Heart right ventricle (tissue), 16 donors: ENCODE results near the gene LMBR1. TPM values are rescaled to one million over a fixed set of nuclear protein-coding genes. Genes with fewer than 3 reads are reported as not detected.

Experiments used
- ATAC-seq, 8 donors: fragments of 200-7000 bp; cut with Tn5 transposase; one replicate each; pipeline ENCODE4 v1.9.1; 2020; ENCODE audit warnings: mild to moderate bottlenecking in 8 of 8, moderate library complexity in 8 of 8, moderate number of reproducible peaks in 1 of 8
- DNase-seq, 2 donors: peaks; one replicate each; pipeline ENCODE4 v3.0.0-alpha.2; 2020
- H3K27ac ChIP-seq, 10 donors: fragments of 200-600 bp; sonication (generic) in 2 of 10; one replicate each; pipeline versions ENCODE4 v1.5.0 to v1.8.0; 2020 to 2022; ENCODE audit warnings: mild to moderate bottlenecking in 3 of 10
- H3K27me3 ChIP-seq, 7 donors: fragments of 200-600 bp; one replicate each; pipeline ENCODE4 v1.8.0; 2021 to 2022; ENCODE audit warnings: mild to moderate bottlenecking in 2 of 7
- H3K36me3 ChIP-seq, 9 donors: fragments of 200-600 bp; sonication (generic) in 1 of 9; one replicate each; pipeline versions ENCODE4 v1.5.0 to v1.8.0; 2020 to 2022; ENCODE audit warnings: mild to moderate bottlenecking in 2 of 9
- H3K4me1 ChIP-seq, 9 donors: fragments of 200-600 bp; sonication (generic) in 1 of 9; one replicate each; pipeline versions ENCODE4 v1.5.0 to v1.8.0; 2020 to 2022; ENCODE audit warnings: mild to moderate bottlenecking in 4 of 9
- H3K4me3 ChIP-seq, 10 donors: fragments of 200-600 bp; sonication (generic) in 2 of 10; one replicate each; pipeline versions ENCODE4 v1.5.0 to v1.8.0; 2020 to 2022; ENCODE audit warnings: mild to moderate bottlenecking in 7 of 10, moderate library complexity in 2 of 10
- H3K9me3 ChIP-seq, 11 donors: fragments of 200-600 bp in 10 of 11; sonication (generic) in 2 of 11; one replicate each; pipeline versions ENCODE4 v1.5.0 to v1.8.0; 2013 to 2022; ENCODE audit warnings: mild to moderate bottlenecking in 2 of 11, control low read depth in 1 of 11, moderate library complexity in 1 of 11
- CTCF ChIP-seq, 9 donors: fragments of 200-600 bp; sonication (generic) in 2 of 9; IDR thresholded peaks; one replicate each; pipeline versions ENCODE4 v1.5.0 to v1.8.0; 2021 to 2022; ENCODE audit warnings: antibody characterized with exemption in 9 of 9, mild to moderate bottlenecking in 5 of 9, moderate library complexity in 1 of 9
- WGBS, 2 donors: extraction: QIAGEN DNeasy Blood & Tissue Kit; methylation state at CpG; one replicate each; pipeline ENCODE4 v1.1.7; 2013; ENCODE audit warnings: inconsistent platforms in 1 of 2; 5-methylcytosine and 5-hydroxymethylcytosine counted together
- intact Hi-C, 10 donors: fragments of 100-400 bp; cut with DNase I; formaldehyde crosslinking; loops; one replicate each; pipeline versions ENCODE4 v1.11.1 to v1.14.2; 2022
- polyA plus RNA-seq, 2 donors: library from polyadenylated mRNA; stranded (reverse); fragments of 200-250 nt; gene quantifications; one replicate each; pipeline ENCODE4 v1.2.3, GENCODE V29; 2013
- total RNA-seq, 10 donors: library from RNA; stranded (reverse); fragmentation: NEBNext Ultra II Directional in 3 of 10; extraction: Animal tissue kit (Norgen Biotek cat#: 25700) in 3 of 10; gene quantifications; one replicate each; pipeline versions ENCODE4 v1.2.1 to v1.2.4, GENCODE V29; 2021 to 2023
- donor health status: Arrhythmogenic right ventricular cardiomyopathy.
- donor health status: ischemic (EF 13 %, LVEDD 7.1; RV severe dilation, severe dysfunction).
- donor health status: healthy with polysubstance abuse.
- donor health status: DM: no; HTN: yes; CAD: no.
- donor health status: DM: no; HTN: no; CAD: no.
- donor health status: ischemic (EF 25% LVEDD 6.9; RV normal size, moderate dysfunction).
- donor health status: ischemic (EF 25% LVEDD 5.7; RV mildly dilated, moderate dysfunction).
- donor health status: healthy.
- donor health status: DM: yes; HTN: yes; CAD: no.
- donor health status: Ischemic cardiomyopathy.
- donor health status: ischemic (EF 35%, LVEDD 5.7; RV mildly dilated, moderate dysfunction).
- donor health status: nonischemic (EF 11% LVEDD 7.7; RV severe dilation, severe dysfunction).
- donor health status: DM: yes; HTN: yes; CAD: no.
- donor health status: PGD.
- donor health status: ischemic (EF 29% LVEDD 5.4; RV normal size, mild dysfunction).
- donor health status: nonischemic (EF 23%, LVEDD 6.1; RV moderate dilation, normal function).

LMBR1 gene
- total and polyA plus RNA-seq, 12 donors, result 9.0 to 45.5 (median 37.5) TPM

- Histone ChIP-seq H3K4me1 (no peaks in the 10 kb centered on the region), H3K27me3 (no peaks in the 10 kb centered on the region), H3K27ac (no peak overlapping the region), H3K9me3 (no peaks in the 10 kb centered on the region), H3K4me3 (no peak overlapping the region), H3K36me3 (peaks cover 0 to 48% (median 0%) of the 10 kb centered on the region in 9 donors)
- WGBS, 2 donors, result 95 to 98% methylated on average over 8 of the region's 8 CpGs
- DNase-seq (no peak), ATAC-seq (no peak)
- peak in 4 of 9 donors; percentile 4 to 24 (median 16) for TF ChIP-seq CTCF (IDR thresholded peaks at IDR 0.05)
- intact Hi-C loops, result loop anchor here in 3 of 10 donors (10.0 kb wide), 1 partner anchor 1026 kb away; no protein-coding TSS in a partner anchor
Observed at GRCh38 chr7:156820445-156821063, 72.4 kb downstream of the LMBR1 start.

- no peak overlapping the region for H3K4me3 ChIP-seq
- no peak for TF ChIP-seq CTCF (IDR thresholded peaks at IDR 0.05)
- ATAC-seq, result no peak
- no peaks in the 10 kb centered on the region for H3K4me1 ChIP-seq
- H3K27ac ChIP-seq, result no peak overlapping the region
- WGBS, 2 donors, result 80 to 83% methylated on average over 5 of the region's 5 CpGs
- peaks cover 0 to 41% (median 0%) of the 10 kb centered on the region in 9 donors for H3K36me3 ChIP-seq
- no peak for DNase-seq
- H3K27me3 ChIP-seq, result no peaks in the 10 kb centered on the region
- H3K9me3 ChIP-seq, result no peaks in the 10 kb centered on the region
- intact Hi-C loops, result loop anchor here in 5 of 10 donors (10.0 kb wide), 2 partner anchors 1015 to 1025 kb away; no protein-coding TSS in a partner anchor
Observed at GRCh38 chr7:156819733-156820295, 73.2 kb downstream of the LMBR1 start.

GRCh38 chr7:156818133-156818532 is 74.8 kb downstream of the LMBR1 start:
- DNase-seq, result no peak
- H3K9me3 ChIP-seq, result no peaks in the 10 kb centered on the region
- ATAC-seq, result no peak
- intact Hi-C loops, result loop anchor here in 2 of 10 donors (10.0 kb wide), 2 partner anchors 1013 to 1023 kb away; no protein-coding TSS in a partner anchor
- TF ChIP-seq CTCF (IDR thresholded peaks at IDR 0.05), result no peak
- no peak overlapping the region for H3K27ac ChIP-seq
- no peak overlapping the region for H3K4me3 ChIP-seq
- no peaks in the 10 kb centered on the region for H3K27me3 ChIP-seq
- H3K4me1 ChIP-seq, result no peaks in the 10 kb centered on the region
- 85 to 91% methylated on average over 2 of the region's 2 CpGs for WGBS, 2 donors
- H3K36me3 ChIP-seq, result peaks cover 0 to 33% (median 0%) of the 10 kb centered on the region in 9 donors

GRCh38 chr7:156816943-156817572 is 75.9 kb downstream of the LMBR1 start:
- Histone ChIP-seq H3K4me3 (no peak overlapping the region), H3K27ac (no peak overlapping the region), H3K27me3 (no peaks in the 10 kb centered on the region), H3K4me1 (no peaks in the 10 kb centered on the region), H3K9me3 (no peaks in the 10 kb centered on the region), H3K36me3 (peaks cover 0 to 36% (median 0%) of the 10 kb centered on the region in 9 donors)
- no peak for ATAC-seq
- no peak for DNase-seq
- TF ChIP-seq CTCF (IDR thresholded peaks at IDR 0.05), result peak in 7 of 9 donors; percentile 19 to 56 (median 46)
- intact Hi-C loops, result loop anchor here in 2 of 10 donors (10.0 kb wide), 2 partner anchors 1012 to 1022 kb away; no protein-coding TSS in a partner anchor
- 99 to 100% methylated on average over 1 of the region's 1 CpG for WGBS, 2 donors
